ENCODE measurements around the gene UNC93A.

GRCh38 chr6:167245591-167245990 lies 45.5 kb upstream of the UNC93A start:
- TF ChIP-seq CTCF (IDR thresholded peaks at IDR 0.05) (no peak), POLR2A (IDR thresholded peaks at IDR 0.05) (no peak)
